A673 (cell line): ENCODE results near the gene PKIB. TPM values are rescaled to one million over a fixed set of nuclear protein-coding genes. Genes with fewer than 3 reads are reported as not detected.

Source experiments
- BruUV-seq: library from RNA; stranded (reverse); fragments of 400-500 nt; replicated peaks from 2 replicates; lab custom pipeline; 2021; lab: Mats Ljungman, UMichigan
- CTCF ChIA-PET: fragments of 300-600 bp; sonication (Branson Sonifier 250); formaldehyde crosslinking; loops from one replicate; lab custom pipeline; 2022; ENCODE audit warnings: antibody characterized with exemption; lab: Charles Lee
- POLR2A ChIA-PET: fragments of 300-600 bp; sonication (Branson Sonifier 250); formaldehyde crosslinking; loops from one replicate; lab custom pipeline; 2022; ENCODE audit warnings: antibody characterized with exemption; ENCODE audit not compliant: low non-redundant PET; lab: Charles Lee
- DNase-seq: peaks from one replicate; pipeline ENCODE4 v3.0.0-alpha.2; 2015; ENCODE audit warnings: low spot score
- H3K27ac ChIP-seq: fragments of 200-600 bp; sonication (generic); 2 replicates; pipeline ENCODE4 v1.5.1; 2016; ENCODE audit warnings: mixed run types, low read depth, mild to moderate bottlenecking, mixed read lengths, antibody characterized with exemption, low read length; ENCODE audit not compliant: poor library complexity, severe bottlenecking
- H3K27me3 ChIP-seq: fragments of 200-600 bp; sonication (generic); replicated peaks from 2 replicates; pipeline ENCODE4 v1.6.1; 2017; ENCODE audit warnings: mixed run types, low read depth, mild to moderate bottlenecking, mixed read lengths, antibody characterized with exemption, low read length; ENCODE audit not compliant: insufficient read depth, poor library complexity
- H3K36me3 ChIP-seq: fragments of 200-600 bp; sonication (generic); 2 replicates; pipeline ENCODE4 v1.6.1; 2016; ENCODE audit warnings: mixed run types, mild to moderate bottlenecking, mixed read lengths, antibody characterized with exemption, low read length; ENCODE audit not compliant: insufficient read depth, poor library complexity, severe bottlenecking
- H3K4me1 ChIP-seq: fragments of 200-600 bp; sonication (generic); 2 replicates; pipeline ENCODE4 v1.6.1; 2017; ENCODE audit warnings: mixed run types, mild to moderate bottlenecking, mixed read lengths, antibody characterized with exemption, low read length; ENCODE audit not compliant: insufficient read depth, poor library complexity, severe bottlenecking
- H3K4me3 ChIP-seq: fragments of 200-600 bp; sonication (generic); 2 replicates; pipeline ENCODE4 v1.5.1; 2016; ENCODE audit warnings: low read depth, mixed run types, mild to moderate bottlenecking, mixed read lengths, low read length; ENCODE audit not compliant: poor library complexity, severe bottlenecking
- H3K9me3 ChIP-seq: fragments of 200-600 bp; sonication (generic); 2 replicates; pipeline ENCODE4 v1.6.1; 2016; ENCODE audit warnings: mixed run types, low read depth, mild to moderate bottlenecking, mixed read lengths, antibody characterized with exemption, low read length; ENCODE audit not compliant: poor library complexity, severe bottlenecking
- EZH2 ChIP-seq: fragments of 200-600 bp; sonication (generic); IDR thresholded peaks from 2 replicates; pipeline ENCODE4 v1.6.1; 2017; ENCODE audit warnings: borderline replicate concordance, low read depth, mild to moderate bottlenecking, mixed read lengths, antibody characterized with exemption, low read length; ENCODE audit not compliant: poor library complexity, severe bottlenecking
- intact Hi-C: fragments of 100-400 bp; cut with micrococcal nuclease; formaldehyde crosslinking; loops from one replicate; pipeline ENCODE4 v1.10.0; 2022; ENCODE audit not compliant: unreplicated experiment
- total RNA-seq: library from RNA; stranded (reverse); gene quantifications from 2 replicates; pipeline ENCODE4 v1.2.3, GENCODE V29; 2021
- TF ChIP-seq, protein P1 (sequence below): fragments of 300-800, 200-600 bp; sonication (generic); conservative IDR thresholded peaks from 2 replicates; pipeline ENCODE4 v1.5.1; 2017; ENCODE audit warnings: low read depth, mild to moderate bottlenecking, antibody characterized with exemption, low read length, moderate library complexity, mixed read lengths

PKIB gene
- total RNA-seq, 1 experiment from 2014 or later: 11.5 TPM

DNA sequence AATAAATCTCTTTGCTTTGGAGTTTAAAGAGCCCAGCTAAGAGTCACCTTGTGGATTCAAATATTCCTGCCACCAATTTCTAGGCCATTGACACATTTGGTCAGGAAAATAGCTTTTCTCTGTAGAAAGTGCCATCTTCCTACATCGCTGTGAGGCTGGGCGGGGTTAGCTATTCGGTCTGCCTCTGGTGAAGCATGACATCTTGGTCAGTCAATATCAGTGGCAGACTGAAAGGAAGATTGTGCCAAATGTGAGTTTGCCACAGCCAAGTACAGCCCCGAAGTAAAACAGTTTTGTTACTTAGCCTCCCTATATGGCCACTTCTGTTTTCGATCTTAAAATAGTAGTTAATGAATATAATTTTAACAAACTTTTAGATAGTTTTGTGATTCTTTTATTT is 103.9 kb downstream of the PKIB start:
- Histone ChIP-seq H3K27ac (no peak overlapping the region), H3K9me3 (no peaks in the 10 kb centered on the region), H3K36me3 (no peaks in the 10 kb centered on the region), H3K4me3 (no peak overlapping the region), H3K27me3 (no peaks in the 10 kb centered on the region), H3K4me1 (peaks cover 10% of the 10 kb centered on the region)
- no peak for DNase-seq
- intact Hi-C loops: no loop called here
- no TSS peak for BruUV-seq
- no peak for TF ChIP-seq EZH2
- TF ChIP-seq, protein P1, sequence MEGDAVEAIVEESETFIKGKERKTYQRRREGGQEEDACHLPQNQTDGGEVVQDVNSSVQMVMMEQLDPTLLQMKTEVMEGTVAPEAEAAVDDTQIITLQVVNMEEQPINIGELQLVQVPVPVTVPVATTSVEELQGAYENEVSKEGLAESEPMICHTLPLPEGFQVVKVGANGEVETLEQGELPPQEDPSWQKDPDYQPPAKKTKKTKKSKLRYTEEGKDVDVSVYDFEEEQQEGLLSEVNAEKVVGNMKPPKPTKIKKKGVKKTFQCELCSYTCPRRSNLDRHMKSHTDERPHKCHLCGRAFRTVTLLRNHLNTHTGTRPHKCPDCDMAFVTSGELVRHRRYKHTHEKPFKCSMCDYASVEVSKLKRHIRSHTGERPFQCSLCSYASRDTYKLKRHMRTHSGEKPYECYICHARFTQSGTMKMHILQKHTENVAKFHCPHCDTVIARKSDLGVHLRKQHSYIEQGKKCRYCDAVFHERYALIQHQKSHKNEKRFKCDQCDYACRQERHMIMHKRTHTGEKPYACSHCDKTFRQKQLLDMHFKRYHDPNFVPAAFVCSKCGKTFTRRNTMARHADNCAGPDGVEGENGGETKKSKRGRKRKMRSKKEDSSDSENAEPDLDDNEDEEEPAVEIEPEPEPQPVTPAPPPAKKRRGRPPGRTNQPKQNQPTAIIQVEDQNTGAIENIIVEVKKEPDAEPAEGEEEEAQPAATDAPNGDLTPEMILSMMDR: no peak
- ChIA-PET CTCF (no interaction called here), POLR2A (no interaction called here)

DNA sequence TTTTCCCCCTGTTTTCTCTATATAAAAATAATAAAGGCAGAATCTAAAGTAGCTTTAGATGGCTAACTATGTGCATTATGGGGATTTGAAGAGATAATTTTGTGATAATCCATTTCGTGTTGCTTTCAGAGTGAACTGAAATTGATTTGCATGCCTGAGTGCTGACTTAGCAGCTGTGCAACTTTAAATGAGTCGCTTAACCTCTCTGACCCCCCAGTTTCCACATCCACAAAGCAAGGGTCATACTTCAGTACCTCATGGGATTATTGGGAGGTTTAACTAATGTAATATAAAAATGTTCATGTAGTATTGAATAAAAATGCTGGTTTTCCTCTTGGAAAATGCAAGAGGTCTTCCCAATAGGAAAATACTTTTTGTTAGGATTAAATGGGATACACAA is 105.5 kb downstream of the PKIB start:
- no TSS peak for BruUV-seq
- DNase-seq: no peak
- ChIA-PET CTCF (no interaction called here), POLR2A (no interaction called here)
- Histone ChIP-seq H3K4me3 (no peak overlapping the region), H3K9me3 (no peaks in the 10 kb centered on the region), H3K27me3 (no peaks in the 10 kb centered on the region), H3K36me3 (no peaks in the 10 kb centered on the region), H3K27ac (no peak overlapping the region), H3K4me1 (peaks cover 10% of the 10 kb centered on the region)
- intact Hi-C loops: no loop called here
- no peak for TF ChIP-seq EZH2
- TF ChIP-seq, protein P1: no peak

GRCh38 chr6:122717350-122717749 is 107.1 kb downstream of the PKIB start:
- peak; percentile 64 for DNase-seq
- CTCF ChIA-PET: no interaction called here

More at GRCh38 chr6:122717350-122717749, 107.1 kb downstream of the PKIB start:
- TF ChIP-seq EZH2: no peak
- TF ChIP-seq, protein P1: no peak
- peaks cover 10% of the 10 kb centered on the region for H3K4me1 ChIP-seq
- H3K9me3 ChIP-seq: no peaks in the 10 kb centered on the region
- no TSS peak for BruUV-seq
- no peaks in the 10 kb centered on the region for H3K36me3 ChIP-seq
- intact Hi-C loops: no loop called here
- no peaks in the 10 kb centered on the region for H3K27me3 ChIP-seq
- POLR2A ChIA-PET: no interaction called here
- H3K4me3 ChIP-seq: no peak overlapping the region
- H3K27ac ChIP-seq: no peak overlapping the region
